Fibroblast of lung (primary cell): Measurements from ENCODE around the gene ETAA1. TPM values are rescaled to one million over a fixed set of nuclear protein-coding genes. Genes with fewer than 3 reads are reported as not detected.

Source experiments
- DNase-seq, 2 donors: peaks; one replicate each; pipeline versions ENCODE4 v3.0.0 to v3.0.0-alpha.2; 2010; ENCODE audit warnings: low read depth in 2 of 2
- H2AFZ ChIP-seq: 2 replicates; pipeline ENCODE4 v1.5.1; 2012; ENCODE audit warnings: low read length, control low read depth, inconsistent platforms
- H3K27ac ChIP-seq: 2 replicates; pipeline ENCODE4 v1.5.1; 2011; ENCODE audit warnings: low read length, control low read depth; ENCODE audit not compliant: insufficient read depth
- H3K27me3 ChIP-seq: 2 replicates; pipeline ENCODE4 v1.5.1; 2011; ENCODE audit warnings: mild to moderate bottlenecking, low read length; ENCODE audit not compliant: control insufficient read depth, insufficient read depth
- H3K36me3 ChIP-seq: 2 replicates; pipeline ENCODE4 v1.5.1; 2011; ENCODE audit warnings: low read length; ENCODE audit not compliant: control insufficient read depth, insufficient read depth
- H3K4me1 ChIP-seq: 2 replicates; pipeline ENCODE4 v1.5.1; 2011; ENCODE audit warnings: low read length; ENCODE audit not compliant: control insufficient read depth, insufficient read depth; ENCODE audit errors: extremely low read depth
- H3K4me2 ChIP-seq: 2 replicates; pipeline ENCODE4 v1.5.1; 2011; ENCODE audit warnings: low read length, control low read depth; ENCODE audit not compliant: insufficient read depth; ENCODE audit errors: extremely low read depth
- H3K4me3 ChIP-seq, 4 experiments: fragments of 200-600 bp in 1 of 4; sonication (generic) in 1 of 4; replicated peaks in 1 of 4; 2 replicates each; pipeline ENCODE4 v1.5.1; 2011 to 2016; ENCODE audit warnings: low read length in 4 of 4, low read depth in 3 of 4, mild to moderate bottlenecking in 3 of 4, control low read depth in 2 of 4, inconsistent platforms in 1 of 4, mixed read lengths in 1 of 4; ENCODE audit not compliant: insufficient read depth in 1 of 4; ENCODE audit errors: control extremely low read depth in 1 of 4
- H3K79me2 ChIP-seq: 2 replicates; pipeline ENCODE4 v1.5.1; 2012; ENCODE audit warnings: mild to moderate bottlenecking, low read length, inconsistent platforms; ENCODE audit not compliant: control insufficient read depth, insufficient read depth
- H3K9ac ChIP-seq: 2 replicates; pipeline ENCODE4 v1.5.1; 2011; ENCODE audit warnings: mild to moderate bottlenecking, low read length, control low read depth; ENCODE audit not compliant: insufficient read depth
- H3K9me3 ChIP-seq: 2 replicates; pipeline ENCODE4 v1.5.1; 2012; ENCODE audit warnings: low read depth, low read length; ENCODE audit not compliant: control insufficient read depth, insufficient read depth
- H4K20me1 ChIP-seq: 2 replicates; pipeline ENCODE4 v1.5.1; 2011; ENCODE audit warnings: low read length; ENCODE audit not compliant: control insufficient read depth, insufficient read depth; ENCODE audit errors: extremely low read depth
- CTCF ChIP-seq, 2 donors: IDR thresholded peaks in 1 of 2; conservative IDR thresholded peaks in 1 of 2; 1 replicate in 1 of 2; 2 replicates in 1 of 2; pipeline ENCODE4 v1.5.1; 2011 to 2012; ENCODE audit warnings: low read length in 2 of 2, control low read depth in 1 of 2, inconsistent platforms in 1 of 2, low read depth in 1 of 2, mild to moderate bottlenecking in 1 of 2
- EZH2 ChIP-seq: IDR thresholded peaks from 2 replicates; pipeline ENCODE4 v1.5.1; 2012; ENCODE audit warnings: low read length, control low read depth, mild to moderate bottlenecking; ENCODE audit errors: missing control alignments
- polyA plus RNA-seq, 2 donors: library from polyadenylated mRNA; depleted of rRNA in 1 of 2; stranded (reverse) in 1 of 2; unstranded in 1 of 2; fragments of >200 nt; gene quantifications; 2 replicates each; pipeline ENCODE4 v1.2.1, GENCODE V29; 2011 to 2012; ENCODE audit warnings: missing spikeins in 1 of 2
- total RNA-seq: library from RNA; depleted of rRNA; stranded (reverse); fragments of >200 nt; gene quantifications from 2 replicates; pipeline ENCODE4 v1.2.1, GENCODE V29; 2014

Gene ETAA1
- total and polyA plus RNA-seq, 2 donors (not counting 1 experiment from before 2014, with no cell fraction given) = 14.1 to 19.2 TPM

GRCh38 chr2:67408346-67408745, 11.2 kb downstream of the ETAA1 start:
- H3K79me2 ChIP-seq = peaks cover 2% of the 10 kb centered on the region
- no peak overlapping the region for H3K4me2 ChIP-seq
- no peaks in the 10 kb centered on the region for H4K20me1 ChIP-seq
- H3K9ac ChIP-seq = no peak overlapping the region
- no peak overlapping the region for H3K4me3 ChIP-seq
- H3K36me3 ChIP-seq = peaks cover 2% of the 10 kb centered on the region
- no peak overlapping the region for H3K27ac ChIP-seq
- H3K9me3 ChIP-seq = no peaks in the 10 kb centered on the region
- no peaks in the 10 kb centered on the region for H3K4me1 ChIP-seq
- TF ChIP-seq CTCF (conservative IDR thresholded peaks at IDR 0.05 in 1 of 2, IDR thresholded peaks at IDR 0.05 in 1 of 2; ENCODE audit: low read depth in 1 of 2, low read length in 2 of 2) (no peak), EZH2 (no peak)
- no peak overlapping the region for H2AFZ ChIP-seq
- H3K27me3 ChIP-seq = no peaks in the 10 kb centered on the region
- no peak for DNase-seq

- no peaks in the 10 kb centered on the region for H3K36me3 ChIP-seq
- no peaks in the 10 kb centered on the region for H3K9me3 ChIP-seq
- H4K20me1 ChIP-seq = no peaks in the 10 kb centered on the region
- no peaks in the 10 kb centered on the region for H3K27me3 ChIP-seq
- H3K4me2 ChIP-seq = no peak overlapping the region
- DNase-seq = peak in 1 of 2 donors; percentile 36
- H3K9ac ChIP-seq = no peak overlapping the region
- TF ChIP-seq EZH2 (no peak), CTCF (conservative IDR thresholded peaks at IDR 0.05 in 1 of 2, IDR thresholded peaks at IDR 0.05 in 1 of 2; ENCODE audit: low read depth in 1 of 2, low read length in 2 of 2) (no peak)
- H3K27ac ChIP-seq = no peak overlapping the region
- H3K4me1 ChIP-seq = no peaks in the 10 kb centered on the region
- no peaks in the 10 kb centered on the region for H3K79me2 ChIP-seq
- H3K4me3 ChIP-seq = no peak overlapping the region
- no peak overlapping the region for H2AFZ ChIP-seq
These were observed 15.3 kb downstream of the ETAA1 start for GRCh38 chr2:67412424-67412823.

- DNase-seq = no peak
- H3K9me3 ChIP-seq = no peaks in the 10 kb centered on the region
- no peaks in the 10 kb centered on the region for H3K36me3 ChIP-seq
- no peak overlapping the region for H3K9ac ChIP-seq
- no peak overlapping the region for H3K4me3 ChIP-seq
- no peaks in the 10 kb centered on the region for H3K79me2 ChIP-seq
- no peak overlapping the region for H3K4me2 ChIP-seq
- H3K27me3 ChIP-seq = no peaks in the 10 kb centered on the region
- H2AFZ ChIP-seq = no peak overlapping the region
- TF ChIP-seq CTCF (conservative IDR thresholded peaks at IDR 0.05 in 1 of 2, IDR thresholded peaks at IDR 0.05 in 1 of 2; ENCODE audit: low read depth in 1 of 2, low read length in 2 of 2) (no peak), EZH2 (no peak)
- H3K4me1 ChIP-seq = no peaks in the 10 kb centered on the region
- no peak overlapping the region for H3K27ac ChIP-seq
- H4K20me1 ChIP-seq = no peaks in the 10 kb centered on the region
These were observed 17.7 kb downstream of the ETAA1 start for GRCh38 chr2:67414867-67415266.
